Measurements from ENCODE around the gene SLC39A8.

- TF ChIP-seq POLR2A (IDR thresholded peaks at IDR 0.05; ENCODE audit: low read depth, low read length) (no peak), TAF1 (IDR thresholded peaks at IDR 0.05; ENCODE audit: borderline replicate concordance, low read depth, low read length) (no peak), POLR2AphosphoS5 (IDR thresholded peaks at IDR 0.05; ENCODE audit: low read depth, low read length) (no peak)
These were observed 127.4 kb downstream of the SLC39A8 start for GRCh38 chr4:102217775-102218355.
